ENCODE results near the gene ATP5MC2. TPM values are rescaled to one million over a fixed set of nuclear protein-coding genes. Genes with fewer than 3 reads are reported as not detected.

The ATP5MC2 gene
- total RNA-seq, 1 donor from 2014 or later = 534 TPM

GRCh38 chr12:53709671-53710070, 33.8 kb upstream of the ATP5MC2 start:
- Histone ChIP-seq H3K4me1 (no peaks in the 10 kb centered on the region), H3K9me3 (replicated peaks) (no peaks in the 10 kb centered on the region), H3K36me3 (peaks cover 33% of the 10 kb centered on the region), H3K27me3 (ENCODE audit: low read depth) (peaks cover 16% of the 10 kb centered on the region), H3K27ac (replicated peaks) (no peak overlapping the region), H3K4me3 (no peak overlapping the region)
- no peak for DNase-seq
- intact Hi-C loops (cut with micrococcal nuclease) = no loop called here
- TF ChIP-seq CTCF (IDR thresholded peaks at IDR 0.05; ENCODE audit: borderline replicate concordance) = no peak

DNA sequence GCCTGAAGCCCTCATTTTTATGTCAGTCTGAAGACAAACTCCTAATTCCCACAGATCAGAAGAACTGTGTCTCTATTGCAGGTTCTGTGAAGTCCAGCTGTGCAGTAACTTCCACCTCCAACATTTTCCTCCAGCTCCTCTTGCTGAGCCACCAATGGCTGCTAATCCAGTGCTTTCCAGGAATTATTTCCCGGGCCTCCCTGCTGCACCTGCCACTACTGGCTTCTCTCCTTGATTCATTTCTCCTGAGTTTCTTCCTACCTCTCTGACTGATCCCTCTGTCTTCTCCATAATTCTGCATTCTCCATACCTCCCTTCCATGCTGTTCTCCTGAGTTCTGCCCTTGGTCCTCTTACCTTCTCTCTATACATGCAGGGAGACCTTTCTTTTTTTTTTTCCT, 30.2 kb upstream of the ATP5MC2 start:
- Histone ChIP-seq H3K4me1 (no peaks in the 10 kb centered on the region), H3K9me3 (replicated peaks) (no peaks in the 10 kb centered on the region), H3K27ac (replicated peaks) (no peak overlapping the region), H3K4me3 (no peak overlapping the region), H3K36me3 (no peaks in the 10 kb centered on the region), H3K27me3 (ENCODE audit: low read depth) (peaks cover 42% of the 10 kb centered on the region)
- TF ChIP-seq CTCF (IDR thresholded peaks at IDR 0.05; ENCODE audit: borderline replicate concordance) = no peak
- intact Hi-C loops (cut with micrococcal nuclease) = no loop called here
- DNase-seq = no peak

GRCh38 chr12:53703756-53704155, 27.9 kb upstream of the ATP5MC2 start:
- H3K36me3 ChIP-seq = no peaks in the 10 kb centered on the region
- no peak for DNase-seq
- no peak overlapping the region for H3K4me3 ChIP-seq
- H3K9me3 ChIP-seq (replicated peaks) = no peaks in the 10 kb centered on the region
- peaks cover 61% of the 10 kb centered on the region for H3K27me3 ChIP-seq (ENCODE audit: low read depth)
- TF ChIP-seq CTCF (IDR thresholded peaks at IDR 0.05; ENCODE audit: borderline replicate concordance) = no peak
- H3K4me1 ChIP-seq = no peaks in the 10 kb centered on the region
- H3K27ac ChIP-seq (replicated peaks) = no peak overlapping the region
- intact Hi-C loops (cut with micrococcal nuclease) = no loop called here

GRCh38 chr12:53701518-53702264, 25.8 kb upstream of the ATP5MC2 start:
- no peaks in the 10 kb centered on the region for H3K9me3 ChIP-seq (replicated peaks)
- TF ChIP-seq CTCF (IDR thresholded peaks at IDR 0.05; ENCODE audit: borderline replicate concordance) = peak; percentile 92
- no peaks in the 10 kb centered on the region for H3K36me3 ChIP-seq
- DNase-seq = peak; percentile 80
- intact Hi-C loops (cut with micrococcal nuclease) = loop anchor here (2.0 kb wide), 1 partner anchor 41 kb away; no protein-coding TSS in a partner anchor
- H3K4me1 ChIP-seq = peaks cover 3% of the 10 kb centered on the region
- H3K27me3 ChIP-seq (ENCODE audit: low read depth) = peaks cover 82% of the 10 kb centered on the region
- H3K27ac ChIP-seq (replicated peaks) = no peak overlapping the region
- H3K4me3 ChIP-seq = no peak overlapping the region

DNA sequence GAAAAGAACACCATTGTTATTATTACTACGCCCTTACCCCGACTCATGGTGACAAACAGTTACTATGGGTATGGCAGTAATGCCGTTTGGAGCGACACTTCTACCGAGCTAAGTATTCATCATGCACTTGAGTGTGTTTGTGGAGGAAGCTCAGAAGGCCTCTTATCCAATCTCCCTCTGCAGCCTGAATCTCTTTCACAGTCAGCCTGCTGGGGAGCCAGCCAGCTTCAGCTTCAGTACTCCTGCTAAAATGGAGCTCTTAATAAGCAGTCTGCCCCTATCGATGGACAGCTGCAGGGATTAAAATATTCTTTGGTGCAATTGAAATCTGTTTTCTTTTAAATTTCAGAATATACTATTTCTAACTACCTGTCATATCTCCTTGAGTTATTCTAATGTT, 24.7 kb upstream of the ATP5MC2 start:
- peaks cover 14% of the 10 kb centered on the region for H3K4me1 ChIP-seq
- H3K27me3 ChIP-seq (ENCODE audit: low read depth) = peaks cover 84% of the 10 kb centered on the region
- intact Hi-C loops (cut with micrococcal nuclease) = loop anchor here (2.0 kb wide), 1 partner anchor 42 kb away; no protein-coding TSS in a partner anchor
- H3K9me3 ChIP-seq (replicated peaks) = no peaks in the 10 kb centered on the region
- no peaks in the 10 kb centered on the region for H3K36me3 ChIP-seq
- no peak overlapping the region for H3K4me3 ChIP-seq
- DNase-seq = no peak
- TF ChIP-seq CTCF (IDR thresholded peaks at IDR 0.05; ENCODE audit: borderline replicate concordance) = no peak
- H3K27ac ChIP-seq (replicated peaks) = no peak overlapping the region
